Progenitor cell of endocrine pancreas (in vitro differentiated cells): Measurements from ENCODE around the gene TAS2R43. TPM values are rescaled to one million over a fixed set of nuclear protein-coding genes. Genes with fewer than 3 reads are reported as not detected.

Experiments
- DNase-seq: peaks from one replicate; pipeline ENCODE4 v3.0.0; 2021; ENCODE audit warnings: low spot score; ENCODE audit not compliant: unreplicated experiment
- H3K27ac Mint-ChIP-seq: 2 replicates; pipeline ENCODE4 v1.8.0; 2021; ENCODE audit warnings: mild to moderate bottlenecking, moderate library complexity, mixed read lengths
- H3K27me3 Mint-ChIP-seq: 2 replicates; pipeline ENCODE4 v1.8.0; 2021; ENCODE audit warnings: mixed read lengths
- H3K36me3 Mint-ChIP-seq: 2 replicates; pipeline ENCODE4 v1.8.0; 2022; ENCODE audit warnings: mixed read lengths; ENCODE audit not compliant: insufficient read depth
- H3K4me1 Mint-ChIP-seq: 2 replicates; pipeline ENCODE4 v1.8.0; 2021; ENCODE audit warnings: low read depth, mixed read lengths
- H3K4me3 Mint-ChIP-seq: 2 replicates; pipeline ENCODE4 v1.8.0; 2021; ENCODE audit warnings: low read depth, mild to moderate bottlenecking, moderate library complexity, mixed read lengths
- H3K9me3 Mint-ChIP-seq: 2 replicates; pipeline ENCODE4 v1.8.0; 2021; ENCODE audit warnings: low read depth, mixed read lengths
- long read RNA-seq: library from polyadenylated mRNA; unstranded; transcript quantifications from one replicate; pipeline ENCODE4 v2.0.0, GENCODE V29; 2020
- total RNA-seq: library from RNA; stranded (reverse); gene quantifications from 2 replicates; pipeline ENCODE4 v1.2.1, GENCODE V29; 2021
- TF ChIP-seq, protein P1 (sequence below): fragments of 200-600 bp; sonication (generic); IDR thresholded peaks from one replicate; pipeline ENCODE4 v1.5.0; 2021; ENCODE audit warnings: antibody characterized with exemption, mild to moderate bottlenecking; ENCODE audit not compliant: unreplicated experiment

TAS2R43 gene
- total RNA-seq, result 1.2 and 1.9 TPM in 2 replicates
- long read RNA-seq, result 0 reads

GRCh38 chr12:11092128-11092527 lies at the start of gene TAS2R43:
Gene TAS2R43 (minus strand): TSS chr12:11092313. CDS start chr12:11092229, 84 bp downstream.
- DNase-seq, result no peak
- no peaks in the 10 kb centered on the region for H3K9me3 Mint-ChIP-seq
- H3K4me1 Mint-ChIP-seq, result no peaks in the 10 kb centered on the region
- H3K27me3 Mint-ChIP-seq, result no peaks in the 10 kb centered on the region
- TF ChIP-seq, protein P1, sequence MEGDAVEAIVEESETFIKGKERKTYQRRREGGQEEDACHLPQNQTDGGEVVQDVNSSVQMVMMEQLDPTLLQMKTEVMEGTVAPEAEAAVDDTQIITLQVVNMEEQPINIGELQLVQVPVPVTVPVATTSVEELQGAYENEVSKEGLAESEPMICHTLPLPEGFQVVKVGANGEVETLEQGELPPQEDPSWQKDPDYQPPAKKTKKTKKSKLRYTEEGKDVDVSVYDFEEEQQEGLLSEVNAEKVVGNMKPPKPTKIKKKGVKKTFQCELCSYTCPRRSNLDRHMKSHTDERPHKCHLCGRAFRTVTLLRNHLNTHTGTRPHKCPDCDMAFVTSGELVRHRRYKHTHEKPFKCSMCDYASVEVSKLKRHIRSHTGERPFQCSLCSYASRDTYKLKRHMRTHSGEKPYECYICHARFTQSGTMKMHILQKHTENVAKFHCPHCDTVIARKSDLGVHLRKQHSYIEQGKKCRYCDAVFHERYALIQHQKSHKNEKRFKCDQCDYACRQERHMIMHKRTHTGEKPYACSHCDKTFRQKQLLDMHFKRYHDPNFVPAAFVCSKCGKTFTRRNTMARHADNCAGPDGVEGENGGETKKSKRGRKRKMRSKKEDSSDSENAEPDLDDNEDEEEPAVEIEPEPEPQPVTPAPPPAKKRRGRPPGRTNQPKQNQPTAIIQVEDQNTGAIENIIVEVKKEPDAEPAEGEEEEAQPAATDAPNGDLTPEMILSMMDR, result no peak
- no peak within 1 kb of the TSS for H3K27ac Mint-ChIP-seq
- no peak within 1 kb of the TSS for H3K4me3 Mint-ChIP-seq
- peaks cover 4% of the 10 kb centered on the region for H3K36me3 Mint-ChIP-seq

GRCh38 chr12:11136075-11136474 lies 44.0 kb upstream of the TAS2R43 start:
- Mint-ChIP-seq H3K4me3 (no peak overlapping the region), H3K9me3 (peaks cover 8% of the 10 kb centered on the region), H3K4me1 (peaks cover 11% of the 10 kb centered on the region), H3K36me3 (peaks cover 12% of the 10 kb centered on the region), H3K27ac (no peak overlapping the region), H3K27me3 (no peaks in the 10 kb centered on the region)
- no peak for DNase-seq
- TF ChIP-seq, protein P1, result no peak

- DNase-seq, result no peak
- Mint-ChIP-seq H3K9me3 (peaks cover 2% of the 10 kb centered on the region), H3K27me3 (no peaks in the 10 kb centered on the region), H3K4me3 (no peak within 1 kb of the TSS), H3K27ac (no peak within 1 kb of the TSS), H3K36me3 (peaks cover 10% of the 10 kb centered on the region), H3K4me1 (peaks cover 11% of the 10 kb centered on the region)
- TF ChIP-seq, protein P1, result no peak
Measured at GRCh38 chr12:11134305-11134704, 42.2 kb upstream of the TAS2R43 start, which contains the start of gene TAS2R30. Gene TAS2R30 (minus strand): TSS chr12:11134644. CDS start chr12:11134244, 400 bp downstream.

- peaks cover 14% of the 10 kb centered on the region for H3K36me3 Mint-ChIP-seq
- no peaks in the 10 kb centered on the region for H3K27me3 Mint-ChIP-seq
- no peak for DNase-seq
- TF ChIP-seq, protein P1, result no peak
- peaks cover 13% of the 10 kb centered on the region for H3K4me1 Mint-ChIP-seq
- H3K27ac Mint-ChIP-seq, result no peak overlapping the region
- no peak overlapping the region for H3K4me3 Mint-ChIP-seq
- peaks cover 4% of the 10 kb centered on the region for H3K9me3 Mint-ChIP-seq
Measured at GRCh38 chr12:11133816-11134215, 41.7 kb upstream of the TAS2R43 start.

DNA sequence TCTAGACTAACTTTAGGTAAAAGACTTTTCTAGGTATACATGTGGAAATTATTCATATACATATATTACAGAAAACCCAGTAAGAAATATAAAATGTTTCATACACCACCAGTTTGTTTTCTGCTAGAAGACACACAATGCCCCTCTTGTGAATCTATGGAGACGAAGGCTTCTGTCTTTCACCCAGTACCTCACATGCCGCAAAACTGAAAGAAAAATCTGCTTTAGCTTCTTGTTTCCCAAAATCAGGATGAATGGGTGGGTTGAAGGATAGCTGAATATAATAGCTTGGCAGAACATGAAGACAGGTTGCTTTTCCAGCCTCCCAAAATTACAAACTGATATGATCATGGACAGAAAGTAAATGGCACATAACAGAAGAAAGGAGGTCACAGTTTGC lies 41.0 kb upstream of the TAS2R43 start:
- TF ChIP-seq, protein P1, result no peak
- Mint-ChIP-seq H3K4me1 (peaks cover 15% of the 10 kb centered on the region), H3K9me3 (peaks cover 7% of the 10 kb centered on the region), H3K27ac (no peak overlapping the region), H3K36me3 (peaks cover 21% of the 10 kb centered on the region), H3K4me3 (no peak overlapping the region), H3K27me3 (no peaks in the 10 kb centered on the region)
- DNase-seq, result no peak
